HG03108 (cell line): ENCODE measurements around the gene SERTAD3.
"Not testable (repeated sequence)": the region's sequence is repeated elsewhere in the genome, so short reads cannot be mapped to it uniquely, and the experiment has no call there.

ENCODE experiments used
- ATAC-seq: cut with Tn5 transposase; IDR thresholded peaks from one replicate; pipeline ENCODE4 v1.9.1; 2021; ENCODE audit warnings: moderate library complexity; ENCODE audit not compliant: unreplicated experiment

The SERTAD3 gene

GRCh38 chr19:40458597-40458974 lies 14.5 kb upstream of the SERTAD3 start:
- ATAC-seq: no peak

- no peak for ATAC-seq
These were observed 13.9 kb upstream of the SERTAD3 start for GRCh38 chr19:40457953-40458596.

GRCh38 chr19:40457048-40457447 lies 12.9 kb upstream of the SERTAD3 start:
- ATAC-seq: no peak

- ATAC-seq: not testable (repeated sequence)
These were observed 9.8 kb upstream of the SERTAD3 start for GRCh38 chr19:40453943-40454342.

- no peak for ATAC-seq
These were observed 9.1 kb upstream of the SERTAD3 start for GRCh38 chr19:40453151-40453735.

- ATAC-seq: no peak
These were observed 7.9 kb upstream of the SERTAD3 start for GRCh38 chr19:40452016-40452415.

- ATAC-seq: no peak
These were observed 6.5 kb upstream of the SERTAD3 start for GRCh38 chr19:40450664-40451063.

GRCh38 chr19:40449506-40449905 lies 5.4 kb upstream of the SERTAD3 start:
- ATAC-seq: no peak

- no peak for ATAC-seq
These were observed 2.2 kb upstream of the SERTAD3 start for GRCh38 chr19:40446263-40446784.

- ATAC-seq: no peak
These were observed 1.7 kb upstream of the SERTAD3 start for GRCh38 chr19:40445780-40446262.

- ATAC-seq: no peak
These were observed 734 bp upstream of the SERTAD3 start for GRCh38 chr19:40444825-40445312.

GRCh38 chr19:40443131-40443999 lies 770 bp downstream of the SERTAD3 start:
- ATAC-seq: peak; percentile 72

- no peak for ATAC-seq
These were observed 1.6 kb downstream of the SERTAD3 start for GRCh38 chr19:40442328-40443130.

GRCh38 chr19:40441719-40442253 lies 2.3 kb downstream of the SERTAD3 start:
- no peak for ATAC-seq

GRCh38 chr19:40438284-40438683 lies 5.9 kb downstream of the SERTAD3 start:
- no peak for ATAC-seq

GRCh38 chr19:40433391-40434216 lies 10.5 kb downstream of the SERTAD3 start:
- peak; percentile 66 for ATAC-seq

GRCh38 chr19:40432760-40433159 lies 11.4 kb downstream of the SERTAD3 start:
- not testable (repeated sequence) for ATAC-seq

GRCh38 chr19:40431698-40432097 lies 12.4 kb downstream of the SERTAD3 start:
- no peak for ATAC-seq

- ATAC-seq: not testable (repeated sequence)
These were observed 13.9 kb downstream of the SERTAD3 start for GRCh38 chr19:40430242-40430641.
